Measurements from ENCODE around the gene NXPE1.
"Not testable (repeated sequence)": the region's sequence is repeated elsewhere in the genome, so short reads cannot be mapped to it uniquely, and the experiment has no call there.

The NXPE1 gene

GRCh38 chr11:114606802-114607075, 47.1 kb upstream of the NXPE1 start:
- H2BK5ac ChIP-seq (ENCODE audit: low read length); H3K18ac ChIP-seq (ENCODE audit: low read length); H4K8ac ChIP-seq (ENCODE audit: low read depth, low read length); H3K4ac ChIP-seq (ENCODE audit: low read length); H3K36me3 ChIP-seq (replicated peaks in 1 of 2; ENCODE audit: control insufficient read depth in 2 of 2, insufficient read depth in 2 of 2, low read length in 2 of 2); H2AFZ ChIP-seq (ENCODE audit: low read length); H3K79me1 ChIP-seq (ENCODE audit: low read depth, low read length); H3K14ac ChIP-seq (ENCODE audit: low read length); H2BK12ac ChIP-seq (ENCODE audit: low read length); H3K4me3 ChIP-seq (ENCODE audit: low read length in 2 of 2); H3K4me2 ChIP-seq (ENCODE audit: insufficient read depth, low read length, poor library complexity, severe bottlenecking); H3K27me3 ChIP-seq (ENCODE audit: control insufficient read depth in 3 of 3, insufficient read depth in 3 of 3, low read depth in 1 of 3, low read length in 3 of 3); H3K9ac ChIP-seq (ENCODE audit: low read depth, low read length, poor library complexity); H2AK5ac ChIP-seq (ENCODE audit: low read depth, low read length); H4K91ac ChIP-seq (ENCODE audit: low read depth, low read length, poor library complexity); DNase-seq (ENCODE audit: low spot score); H3K23ac ChIP-seq (ENCODE audit: low read depth, low read length, poor library complexity); H3K27ac ChIP-seq (replicated peaks; ENCODE audit: low read length); H2BK120ac ChIP-seq (ENCODE audit: low read depth, low read length); H2BK15ac ChIP-seq (ENCODE audit: low read length); H3K4me1 ChIP-seq (ENCODE audit: control insufficient read depth in 2 of 2, insufficient read depth in 1 of 2, low read depth in 1 of 2, low read length in 2 of 2): not testable (repeated sequence)
- peaks cover 6 to 24% of the 10 kb centered on the region in 2 donors for H3K9me3 ChIP-seq (replicated peaks in 1 of 2; ENCODE audit: control insufficient read depth in 2 of 2, insufficient read depth in 1 of 2, low read depth in 1 of 2, low read length in 2 of 2)
- WGBS, 2 donors (ENCODE audit: extremely low coverage in 2 of 2, insufficient read length in 2 of 2, insufficient replicate concordance in 1 of 2): no CpG with 5 or more reads among the region's 5 CpGs

GRCh38 chr11:114606003-114606801, 46.5 kb upstream of the NXPE1 start:
- H3K9ac ChIP-seq (ENCODE audit: low read depth, low read length, poor library complexity): no peak overlapping the region
- no peak overlapping the region for H3K4me2 ChIP-seq (ENCODE audit: insufficient read depth, low read length, poor library complexity, severe bottlenecking)
- H2BK15ac ChIP-seq (ENCODE audit: low read length): no peak overlapping the region
- H2BK5ac ChIP-seq (ENCODE audit: low read length): no peak overlapping the region
- H3K18ac ChIP-seq (ENCODE audit: low read length): no peak overlapping the region
- no CpG with 5 or more reads among the region's 9 CpGs for WGBS, 2 donors (ENCODE audit: extremely low coverage in 2 of 2, insufficient read length in 2 of 2, insufficient replicate concordance in 1 of 2)
- no peak overlapping the region for H4K91ac ChIP-seq (ENCODE audit: low read depth, low read length, poor library complexity)
- no peak overlapping the region for H3K4ac ChIP-seq (ENCODE audit: low read length)
- no peak overlapping the region for H4K8ac ChIP-seq (ENCODE audit: low read depth, low read length)
- no peak overlapping the region for H2BK12ac ChIP-seq (ENCODE audit: low read length)
- H3K23ac ChIP-seq (ENCODE audit: low read depth, low read length, poor library complexity): no peak overlapping the region
- DNase-seq (ENCODE audit: low spot score): no peak
- no peak overlapping the region for H2AFZ ChIP-seq (ENCODE audit: low read length)
- H3K36me3 ChIP-seq (replicated peaks in 1 of 2; ENCODE audit: control insufficient read depth in 2 of 2, insufficient read depth in 2 of 2, low read length in 2 of 2): no peaks in the 10 kb centered on the region
- no peak overlapping the region for H3K14ac ChIP-seq (ENCODE audit: low read length)
- no peak overlapping the region for H3K4me3 ChIP-seq (ENCODE audit: low read length in 2 of 2)
- peaks cover 6 to 21% of the 10 kb centered on the region in 2 donors for H3K9me3 ChIP-seq (replicated peaks in 1 of 2; ENCODE audit: control insufficient read depth in 2 of 2, insufficient read depth in 1 of 2, low read depth in 1 of 2, low read length in 2 of 2)
- no peak overlapping the region for H2AK5ac ChIP-seq (ENCODE audit: low read depth, low read length)
- no peak overlapping the region for H3K27ac ChIP-seq (replicated peaks; ENCODE audit: low read length)
- no peak overlapping the region for H2BK120ac ChIP-seq (ENCODE audit: low read depth, low read length)
- H3K27me3 ChIP-seq (ENCODE audit: control insufficient read depth in 3 of 3, insufficient read depth in 3 of 3, low read depth in 1 of 3, low read length in 3 of 3): no peaks in the 10 kb centered on the region
- no peaks in the 10 kb centered on the region for H3K4me1 ChIP-seq (ENCODE audit: control insufficient read depth in 2 of 2, insufficient read depth in 1 of 2, low read depth in 1 of 2, low read length in 2 of 2)
- H3K79me1 ChIP-seq (ENCODE audit: low read depth, low read length): no peaks in the 10 kb centered on the region

GRCh38 chr11:114605370-114605769, 45.7 kb upstream of the NXPE1 start:
- Histone ChIP-seq H3K27ac (replicated peaks; ENCODE audit: low read length) (no peak overlapping the region), H3K14ac (ENCODE audit: low read length) (no peak overlapping the region), H3K9me3 (replicated peaks in 1 of 2; ENCODE audit: control insufficient read depth in 2 of 2, insufficient read depth in 1 of 2, low read depth in 1 of 2, low read length in 2 of 2) (peaks cover 5 to 21% of the 10 kb centered on the region in 2 donors), H3K4me1 (ENCODE audit: control insufficient read depth in 2 of 2, insufficient read depth in 1 of 2, low read depth in 1 of 2, low read length in 2 of 2) (no peaks in the 10 kb centered on the region), H3K4me2 (ENCODE audit: insufficient read depth, low read length, poor library complexity, severe bottlenecking) (no peak overlapping the region), H3K4ac (ENCODE audit: low read length) (no peak overlapping the region), H4K8ac (ENCODE audit: low read depth, low read length) (no peak overlapping the region), H3K18ac (ENCODE audit: low read length) (no peak overlapping the region), H4K91ac (ENCODE audit: low read depth, low read length, poor library complexity) (no peak overlapping the region), H2BK15ac (ENCODE audit: low read length) (no peak overlapping the region), H3K4me3 (ENCODE audit: low read length in 2 of 2) (no peak overlapping the region), H2BK5ac (ENCODE audit: low read length) (no peak overlapping the region), H3K23ac (ENCODE audit: low read depth, low read length, poor library complexity) (no peak overlapping the region), H3K79me1 (ENCODE audit: low read depth, low read length) (no peaks in the 10 kb centered on the region), H3K27me3 (ENCODE audit: control insufficient read depth in 3 of 3, insufficient read depth in 3 of 3, low read depth in 1 of 3, low read length in 3 of 3) (no peaks in the 10 kb centered on the region), H2AFZ (ENCODE audit: low read length) (no peak overlapping the region), H2BK12ac (ENCODE audit: low read length) (no peak overlapping the region), H2BK120ac (ENCODE audit: low read depth, low read length) (no peak overlapping the region), H2AK5ac (ENCODE audit: low read depth, low read length) (no peak overlapping the region), H3K36me3 (replicated peaks in 1 of 2; ENCODE audit: control insufficient read depth in 2 of 2, insufficient read depth in 2 of 2, low read length in 2 of 2) (no peaks in the 10 kb centered on the region), H3K9ac (ENCODE audit: low read depth, low read length, poor library complexity) (no peak overlapping the region)
- no CpG with 5 or more reads among the region's 10 CpGs for WGBS, 2 donors (ENCODE audit: extremely low coverage in 2 of 2, insufficient read length in 2 of 2, insufficient replicate concordance in 1 of 2)
- no peak for DNase-seq (ENCODE audit: low spot score)

GRCh38 chr11:114604886-114605285, 45.2 kb upstream of the NXPE1 start:
- no peak overlapping the region for H2AK5ac ChIP-seq (ENCODE audit: low read depth, low read length)
- WGBS, 2 donors (ENCODE audit: extremely low coverage in 2 of 2, insufficient read length in 2 of 2, insufficient replicate concordance in 1 of 2): no CpG with 5 or more reads among the region's 5 CpGs
- H2AFZ ChIP-seq (ENCODE audit: low read length): no peak overlapping the region
- H3K23ac ChIP-seq (ENCODE audit: low read depth, low read length, poor library complexity): no peak overlapping the region
- no peak overlapping the region for H3K18ac ChIP-seq (ENCODE audit: low read length)
- no peak overlapping the region for H3K4me2 ChIP-seq (ENCODE audit: insufficient read depth, low read length, poor library complexity, severe bottlenecking)
- no peaks in the 10 kb centered on the region for H3K4me1 ChIP-seq (ENCODE audit: control insufficient read depth in 2 of 2, insufficient read depth in 1 of 2, low read depth in 1 of 2, low read length in 2 of 2)
- no peak overlapping the region for H2BK120ac ChIP-seq (ENCODE audit: low read depth, low read length)
- no peaks in the 10 kb centered on the region for H3K36me3 ChIP-seq (replicated peaks in 1 of 2; ENCODE audit: control insufficient read depth in 2 of 2, insufficient read depth in 2 of 2, low read length in 2 of 2)
- no peak for DNase-seq (ENCODE audit: low spot score)
- H4K91ac ChIP-seq (ENCODE audit: low read depth, low read length, poor library complexity): no peak overlapping the region
- no peak overlapping the region for H3K14ac ChIP-seq (ENCODE audit: low read length)
- H3K4ac ChIP-seq (ENCODE audit: low read length): no peak overlapping the region
- peaks cover 5 to 19% of the 10 kb centered on the region in 2 donors for H3K9me3 ChIP-seq (replicated peaks in 1 of 2; ENCODE audit: control insufficient read depth in 2 of 2, insufficient read depth in 1 of 2, low read depth in 1 of 2, low read length in 2 of 2)
- no peak overlapping the region for H2BK12ac ChIP-seq (ENCODE audit: low read length)
- H3K27ac ChIP-seq (replicated peaks; ENCODE audit: low read length): no peak overlapping the region
- no peak overlapping the region for H2BK5ac ChIP-seq (ENCODE audit: low read length)
- no peak overlapping the region for H2BK15ac ChIP-seq (ENCODE audit: low read length)
- H3K4me3 ChIP-seq (ENCODE audit: low read length in 2 of 2): no peak overlapping the region
- no peaks in the 10 kb centered on the region for H3K27me3 ChIP-seq (ENCODE audit: control insufficient read depth in 3 of 3, insufficient read depth in 3 of 3, low read depth in 1 of 3, low read length in 3 of 3)
- no peak overlapping the region for H3K9ac ChIP-seq (ENCODE audit: low read depth, low read length, poor library complexity)
- H4K8ac ChIP-seq (ENCODE audit: low read depth, low read length): no peak overlapping the region
- H3K79me1 ChIP-seq (ENCODE audit: low read depth, low read length): no peaks in the 10 kb centered on the region
